Muscle layer of colon (tissue), 2 donors: ENCODE results near the gene ITGB5.

Experiments used
- H3K27ac ChIP-seq: one replicate; pipeline ENCODE4 v1.7.0; 2013; ENCODE audit warnings: low read depth, mild to moderate bottlenecking, low read length, moderate library complexity
- H3K27me3 ChIP-seq, 2 donors: one replicate each; pipeline ENCODE4 v1.7.0; 2013; ENCODE audit warnings: low read length in 2 of 2, mild to moderate bottlenecking in 2 of 2; ENCODE audit not compliant: insufficient read depth in 2 of 2, control insufficient read depth in 1 of 2
- H3K36me3 ChIP-seq: one replicate; pipeline ENCODE4 v1.7.0; 2013; ENCODE audit warnings: mild to moderate bottlenecking, low read length; ENCODE audit not compliant: insufficient read depth
- H3K4me1 ChIP-seq: one replicate; pipeline ENCODE4 v1.7.0; 2013; ENCODE audit warnings: mild to moderate bottlenecking, low read length; ENCODE audit not compliant: insufficient read depth
- H3K4me3 ChIP-seq, 2 donors: one replicate each; pipeline ENCODE4 v1.7.0; 2013; ENCODE audit warnings: low read length in 2 of 2, low read depth in 1 of 2, mild to moderate bottlenecking in 1 of 2, moderate library complexity in 1 of 2
- H3K9ac ChIP-seq: one replicate; pipeline ENCODE4 v1.7.0; 2013; ENCODE audit warnings: low read length
- H3K9me3 ChIP-seq: one replicate; pipeline ENCODE4 v1.7.0; 2013; ENCODE audit warnings: mild to moderate bottlenecking, low read length
- donor health status: abdominal sarcoma.
- donor health status: Adenocarcinoma of cecum.

The ITGB5 gene

GRCh38 chr3:124888482-124889441 is 1.6 kb upstream of the ITGB5 start:
- Histone ChIP-seq H3K36me3 (no peaks in the 10 kb centered on the region), H3K9ac (no peak overlapping the region), H3K9me3 (no peaks in the 10 kb centered on the region), H3K4me3 (no peak overlapping the region), H3K27ac (no peak overlapping the region), H3K4me1 (peaks cover 11% of the 10 kb centered on the region), H3K27me3 (no peaks in the 10 kb centered on the region)

GRCh38 chr3:124887932-124888298 is 750 bp upstream of the ITGB5 start:
- Histone ChIP-seq H3K9ac (no peak overlapping the region), H3K27ac (no peak overlapping the region), H3K4me3 (peak overlapping the region in 1 of 2 donors; percentile 74), H3K4me1 (peaks cover 19% of the 10 kb centered on the region), H3K27me3 (no peaks in the 10 kb centered on the region), H3K9me3 (no peaks in the 10 kb centered on the region), H3K36me3 (no peaks in the 10 kb centered on the region)

DNA sequence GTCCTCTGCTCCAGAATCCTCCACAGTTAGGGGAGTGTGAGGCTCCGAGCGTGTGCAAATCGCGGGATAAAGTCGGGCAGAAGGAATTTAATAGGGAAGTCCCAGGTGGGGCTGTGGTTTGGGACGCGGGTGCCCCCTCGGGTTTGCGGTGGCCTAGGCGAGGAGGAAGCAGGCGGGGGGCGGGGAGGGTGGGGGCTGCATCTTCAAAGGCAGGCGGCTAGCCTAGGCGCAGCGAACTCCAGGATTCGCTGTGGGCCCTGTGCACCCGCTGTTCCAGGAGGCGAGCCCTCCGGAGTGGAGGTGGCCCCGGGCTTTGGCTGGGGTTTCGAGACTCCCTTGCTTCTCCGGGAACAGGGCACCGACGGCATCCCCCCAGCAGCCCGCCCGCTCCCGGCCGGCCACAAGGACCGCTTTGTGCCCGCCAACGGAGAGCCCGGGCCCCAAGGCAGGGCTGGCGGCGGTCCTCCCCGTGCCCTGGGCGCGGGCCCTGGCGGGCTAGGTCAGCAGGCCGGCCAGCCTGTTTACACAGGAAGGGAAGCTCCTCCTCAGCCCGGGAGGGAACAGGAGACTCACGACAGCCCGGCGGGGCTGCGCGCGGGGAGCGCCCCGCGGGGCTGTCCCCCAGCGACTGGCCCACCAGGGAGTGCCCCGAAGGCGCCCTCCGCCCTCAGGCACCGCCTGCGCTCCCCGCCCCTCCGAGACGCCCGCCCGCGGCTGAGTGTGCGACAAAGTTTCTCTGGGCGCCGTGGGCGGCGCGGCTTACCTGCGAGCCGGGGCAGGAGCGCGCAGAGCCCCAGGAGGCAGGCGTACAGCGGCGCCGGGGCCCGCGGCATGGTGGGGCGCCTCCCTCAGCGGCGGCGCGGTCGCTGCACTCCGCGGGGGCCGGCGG is 753 bp downstream of the ITGB5 start:
- peak overlapping the region; percentile 57 for H3K9ac ChIP-seq
- no peaks in the 10 kb centered on the region for H3K27me3 ChIP-seq
- peak overlapping the region; percentile 64 to 77 for H3K4me3 ChIP-seq
- no peaks in the 10 kb centered on the region for H3K9me3 ChIP-seq
- no peaks in the 10 kb centered on the region for H3K36me3 ChIP-seq
- H3K4me1 ChIP-seq: peaks cover 31% of the 10 kb centered on the region
- peak overlapping the region; percentile 80 for H3K27ac ChIP-seq

DNA sequence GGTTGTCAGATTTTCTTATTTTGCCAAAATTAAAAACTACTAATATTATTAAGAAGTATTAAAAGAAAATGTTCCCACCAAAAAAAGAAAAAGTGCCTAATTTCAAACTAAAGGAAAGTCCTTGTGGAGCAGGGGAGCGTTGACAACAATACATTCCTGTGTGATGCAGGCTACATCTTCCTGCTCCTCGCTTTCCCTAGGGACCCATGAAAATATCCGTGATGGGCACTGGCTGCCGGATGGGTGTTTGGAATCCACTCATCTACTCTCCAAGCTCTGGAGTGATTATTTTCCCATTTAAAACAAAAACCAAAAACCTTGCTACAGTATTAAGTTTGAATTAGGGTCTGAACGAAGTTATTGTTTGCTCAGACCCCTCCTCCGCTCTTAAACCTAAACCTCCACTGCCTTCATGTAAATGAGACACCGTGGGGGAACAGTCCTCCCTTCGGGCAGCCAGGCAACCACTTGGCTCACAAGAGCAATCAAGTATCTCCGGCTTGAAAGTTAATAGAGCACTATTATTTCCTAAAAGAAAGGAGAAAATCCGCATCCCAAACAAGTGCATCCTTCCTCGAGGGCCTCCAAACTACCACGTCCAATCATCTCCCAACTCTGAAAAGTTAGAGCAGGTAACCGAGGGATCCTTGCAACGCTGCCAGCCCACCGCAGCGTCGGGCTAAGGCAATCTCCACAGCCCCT is 1.5 kb downstream of the ITGB5 start:
- Histone ChIP-seq H3K36me3 (no peaks in the 10 kb centered on the region), H3K27me3 (no peaks in the 10 kb centered on the region), H3K4me3 (peak overlapping the region; percentile 64 to 77), H3K27ac (peak overlapping the region; percentile 60), H3K4me1 (peaks cover 31% of the 10 kb centered on the region), H3K9me3 (no peaks in the 10 kb centered on the region), H3K9ac (peak overlapping the region; percentile 57)

GRCh38 chr3:124884474-124885101 is 2.6 kb downstream of the ITGB5 start:
- no peaks in the 10 kb centered on the region for H3K9me3 ChIP-seq
- H3K36me3 ChIP-seq: no peaks in the 10 kb centered on the region
- H3K4me1 ChIP-seq: peaks cover 32% of the 10 kb centered on the region
- H3K9ac ChIP-seq: no peak overlapping the region
- H3K27me3 ChIP-seq: no peaks in the 10 kb centered on the region
- H3K4me3 ChIP-seq: no peak overlapping the region
- no peak overlapping the region for H3K27ac ChIP-seq

GRCh38 chr3:124883766-124884473 is 3.2 kb downstream of the ITGB5 start:
- Histone ChIP-seq H3K9ac (no peak overlapping the region), H3K27me3 (no peaks in the 10 kb centered on the region), H3K4me3 (no peak overlapping the region), H3K27ac (no peak overlapping the region), H3K9me3 (no peaks in the 10 kb centered on the region), H3K36me3 (no peaks in the 10 kb centered on the region), H3K4me1 (peaks cover 38% of the 10 kb centered on the region)

DNA sequence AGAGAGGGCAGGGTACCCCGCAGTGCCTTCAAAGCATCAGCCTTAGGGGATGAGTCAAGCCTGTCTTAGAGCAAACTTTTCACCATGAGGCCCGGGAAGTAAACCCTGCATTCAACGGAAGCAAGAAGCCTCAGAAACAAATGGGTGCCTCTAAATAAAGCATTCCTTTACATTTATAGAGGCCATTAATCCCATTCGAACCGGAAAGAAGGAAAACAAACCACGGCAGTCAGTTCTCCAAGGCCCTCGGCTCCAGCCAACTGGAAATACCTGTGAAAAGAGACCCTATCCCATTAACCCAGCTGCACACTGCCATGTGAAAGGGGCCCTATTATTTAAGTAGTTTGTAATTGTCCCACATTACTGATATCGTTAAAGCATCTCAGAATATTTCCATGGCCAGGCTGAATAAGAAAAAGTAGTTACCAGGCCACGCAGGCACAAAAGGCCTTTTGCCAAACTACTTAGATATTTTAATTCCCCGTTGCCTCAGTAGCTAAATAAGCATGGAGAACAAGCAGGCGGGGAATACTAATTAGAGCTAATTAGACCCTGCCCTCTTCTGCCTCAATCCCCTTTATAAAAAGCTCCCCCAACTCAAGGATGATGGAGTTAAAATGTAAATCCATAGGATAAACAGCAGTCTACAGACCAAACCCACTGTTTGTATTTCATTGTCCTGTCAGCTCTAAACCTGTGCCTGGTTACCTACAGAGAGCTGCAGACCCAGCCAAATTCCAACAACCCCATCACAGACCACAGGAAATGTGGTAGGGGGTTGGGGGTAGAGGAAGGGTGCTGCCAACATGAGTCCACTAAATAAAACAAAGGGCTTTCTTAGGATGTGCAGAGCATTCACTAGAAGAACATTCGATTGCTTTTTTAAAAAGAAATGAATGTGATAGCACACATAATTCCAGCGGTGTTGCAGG is 4.1 kb downstream of the ITGB5 start:
- peak overlapping the region; percentile 25 for H3K27ac ChIP-seq
- no peaks in the 10 kb centered on the region for H3K9me3 ChIP-seq
- no peaks in the 10 kb centered on the region for H3K27me3 ChIP-seq
- H3K36me3 ChIP-seq: no peaks in the 10 kb centered on the region
- H3K4me1 ChIP-seq: peaks cover 47% of the 10 kb centered on the region
- H3K9ac ChIP-seq: no peak overlapping the region
- H3K4me3 ChIP-seq: no peak overlapping the region

DNA sequence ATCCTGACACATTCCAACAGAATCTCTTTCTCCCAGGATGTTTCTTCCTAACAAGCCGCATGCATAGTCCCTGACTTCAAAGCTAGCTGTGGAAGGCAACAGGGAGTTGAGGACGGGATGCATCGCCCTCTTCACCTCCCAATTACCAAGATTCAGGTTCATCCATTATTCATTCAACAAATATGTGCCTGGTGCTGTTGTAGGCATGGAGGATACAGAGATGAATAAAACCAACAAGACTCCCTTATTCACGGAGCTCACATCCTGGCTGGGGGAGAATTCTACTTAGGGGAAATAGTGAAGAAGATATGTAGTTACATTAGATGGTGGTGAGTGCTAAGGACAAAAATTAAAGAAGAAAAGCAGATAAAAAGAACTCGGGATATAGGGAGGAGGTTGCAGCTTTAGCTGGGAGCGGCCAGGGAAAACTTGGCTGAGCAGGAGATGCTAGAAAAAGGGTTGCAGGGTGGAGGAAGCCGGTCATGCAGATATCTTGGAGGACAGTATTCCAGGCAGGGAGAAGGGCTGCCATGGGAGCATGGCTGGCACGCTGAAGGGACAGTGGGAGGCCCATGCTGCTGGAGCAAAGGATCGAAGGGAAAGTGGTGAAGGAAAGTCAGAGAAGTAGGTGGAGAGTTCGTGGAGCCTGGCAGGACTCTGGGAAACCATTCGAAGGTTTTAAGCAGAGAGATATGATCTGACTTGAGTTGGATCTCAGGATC is 5.0 kb downstream of the ITGB5 start:
- Histone ChIP-seq H3K9ac (no peak overlapping the region), H3K27ac (peak overlapping the region; percentile 25), H3K36me3 (no peaks in the 10 kb centered on the region), H3K4me1 (peaks cover 52% of the 10 kb centered on the region), H3K4me3 (no peak overlapping the region), H3K27me3 (no peaks in the 10 kb centered on the region), H3K9me3 (no peaks in the 10 kb centered on the region)

- Histone ChIP-seq H3K27me3 (no peaks in the 10 kb centered on the region), H3K4me3 (no peak overlapping the region), H3K27ac (no peak overlapping the region), H3K4me1 (peaks cover 60% of the 10 kb centered on the region), H3K9ac (no peak overlapping the region), H3K36me3 (no peaks in the 10 kb centered on the region), H3K9me3 (no peaks in the 10 kb centered on the region)
Measured at GRCh38 chr3:124879337-124879680, 7.9 kb downstream of the ITGB5 start.
